NCI-H2107 treated with DMSO at 0.1 percent for 48 hours (cell line): Measurements from ENCODE around the gene SLC44A4.
"Not testable (repeated sequence)": the region's sequence is repeated elsewhere in the genome, so short reads cannot be mapped to it uniquely, and the experiment has no call there.

ENCODE experiments used
- DNase-seq: peaks from one replicate; lab custom pipeline; 2025; ENCODE audit not compliant: unreplicated experiment; lab: John Stamatoyannopoulos, UW

SLC44A4 gene

DNA sequence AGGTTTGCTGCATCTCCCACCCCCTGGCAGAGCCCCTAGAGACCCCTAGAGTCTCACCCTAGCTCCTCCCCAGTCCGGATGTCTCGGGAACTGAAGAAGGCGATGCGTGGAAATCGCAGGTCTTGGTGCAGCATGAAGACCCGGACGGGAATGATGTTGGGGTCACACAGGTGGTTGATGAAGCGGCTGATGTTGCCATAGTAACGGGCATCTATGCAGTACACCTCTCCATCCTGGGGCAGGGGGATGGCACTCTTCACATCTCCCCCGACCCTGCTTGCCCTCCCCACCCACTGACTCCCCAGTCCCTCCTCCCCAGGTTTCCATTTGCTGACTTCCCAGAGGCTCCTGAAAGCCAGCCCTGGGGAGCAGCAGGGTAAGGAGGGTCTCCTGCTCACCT, 1.8 kb upstream of the SLC44A4 start:
- no peak for DNase-seq

GRCh38 chr6:31879901-31880300, 1.1 kb upstream of the SLC44A4 start:
- no peak for DNase-seq

DNA sequence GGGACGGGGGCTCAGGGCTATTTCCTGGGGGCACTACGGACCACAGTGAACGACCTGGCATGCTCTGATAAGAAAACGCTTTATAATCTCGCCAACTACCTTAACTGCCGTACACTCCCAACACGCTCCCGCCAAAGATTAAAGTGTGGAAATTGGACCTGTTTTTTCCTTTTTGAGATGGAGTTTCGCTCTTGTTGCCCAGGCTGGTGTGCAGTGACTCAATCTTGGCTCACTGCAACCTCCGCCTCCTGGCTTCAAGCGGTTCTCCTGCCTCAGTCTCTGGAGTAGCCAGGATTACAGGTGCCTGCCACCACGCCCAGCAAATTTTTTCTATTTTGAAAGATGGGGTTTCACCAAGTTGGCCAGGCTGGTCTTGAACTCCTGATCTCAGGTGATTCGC, 346 bp upstream of the SLC44A4 start:
- no peak for DNase-seq

- no peak for DNase-seq
Measured at GRCh38 chr6:31878222-31878621, 575 bp downstream of the SLC44A4 start.

DNA sequence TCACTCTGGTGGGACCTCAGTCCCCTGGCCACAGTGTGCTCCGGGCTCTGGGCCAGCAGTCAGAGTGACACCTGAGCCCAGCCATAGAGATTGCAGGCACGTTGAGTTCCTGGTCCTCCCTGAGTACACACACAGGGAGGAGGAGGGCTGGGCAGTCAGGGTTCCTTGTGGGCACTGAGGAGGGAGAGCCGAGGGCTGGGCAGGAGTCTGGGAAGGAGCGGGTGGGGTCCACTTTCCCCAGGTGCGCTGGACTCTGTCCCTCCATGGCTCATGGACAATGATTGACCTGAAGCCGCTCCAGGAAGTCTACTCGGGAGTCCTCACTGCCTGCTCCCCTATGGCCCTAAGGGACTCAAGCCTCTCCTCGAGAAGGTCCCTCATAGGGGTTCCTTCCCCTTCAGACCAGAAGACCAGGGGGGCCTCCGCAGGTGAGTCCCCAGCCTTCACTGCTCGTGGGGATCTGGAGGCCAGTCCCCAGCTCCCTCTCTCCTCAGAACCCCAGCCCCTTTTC, 1.1 kb downstream of the SLC44A4 start:
- DNase-seq, result no peak

GRCh38 chr6:31877125-31877650, 1.6 kb downstream of the SLC44A4 start:
- DNase-seq, result no peak

DNA sequence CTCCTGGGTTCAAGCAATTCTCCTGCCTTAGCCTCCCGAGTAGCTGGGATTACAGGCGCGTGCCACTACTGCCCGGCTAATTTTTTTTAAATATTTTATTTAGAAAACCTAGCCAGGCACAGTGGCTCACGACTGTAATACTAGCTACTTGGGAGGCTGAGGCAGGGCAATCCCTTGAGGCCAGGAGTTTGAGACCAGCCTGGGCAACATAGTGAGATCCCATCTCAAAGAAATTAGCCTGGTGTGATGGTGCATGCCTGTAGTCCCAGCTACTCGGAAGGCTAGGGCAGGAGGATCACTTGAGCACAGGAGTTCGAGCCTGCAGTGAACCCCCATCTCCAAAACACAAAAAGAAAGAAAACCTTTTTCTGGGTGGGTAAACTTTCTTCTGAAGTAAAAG, 2.4 kb downstream of the SLC44A4 start:
- no peak for DNase-seq

GRCh38 chr6:31875877-31876276, 2.9 kb downstream of the SLC44A4 start:
- DNase-seq, result no peak

- DNase-seq, result no peak
Measured at GRCh38 chr6:31874836-31875572, 3.8 kb downstream of the SLC44A4 start.

- DNase-seq, result no peak
Measured at GRCh38 chr6:31874084-31874670, 4.6 kb downstream of the SLC44A4 start.

- DNase-seq, result no peak
Measured at GRCh38 chr6:31871046-31871659, 7.6 kb downstream of the SLC44A4 start.

- no peak for DNase-seq
Measured at GRCh38 chr6:31870385-31870921, 8.3 kb downstream of the SLC44A4 start.

DNA sequence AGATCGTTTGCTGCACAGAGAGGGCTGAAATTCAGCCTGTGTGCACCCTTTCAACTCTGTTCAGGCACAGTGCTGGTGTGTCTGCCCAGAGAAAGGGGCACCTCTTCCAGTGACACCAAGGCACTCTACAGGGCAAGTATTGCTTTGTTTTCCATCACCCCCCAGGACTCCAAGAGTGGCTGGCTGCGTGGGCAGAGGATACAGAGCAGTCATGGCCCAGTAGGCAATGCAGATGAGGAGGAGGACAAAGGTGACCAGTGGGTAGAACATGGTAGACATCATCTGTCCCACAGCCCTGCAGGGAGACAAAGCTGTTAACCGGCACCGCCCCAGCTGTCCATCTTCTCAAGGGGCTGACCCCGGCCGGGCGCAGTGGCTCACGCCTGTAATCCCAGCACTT, 9.5 kb downstream of the SLC44A4 start:
- no peak for DNase-seq

DNA sequence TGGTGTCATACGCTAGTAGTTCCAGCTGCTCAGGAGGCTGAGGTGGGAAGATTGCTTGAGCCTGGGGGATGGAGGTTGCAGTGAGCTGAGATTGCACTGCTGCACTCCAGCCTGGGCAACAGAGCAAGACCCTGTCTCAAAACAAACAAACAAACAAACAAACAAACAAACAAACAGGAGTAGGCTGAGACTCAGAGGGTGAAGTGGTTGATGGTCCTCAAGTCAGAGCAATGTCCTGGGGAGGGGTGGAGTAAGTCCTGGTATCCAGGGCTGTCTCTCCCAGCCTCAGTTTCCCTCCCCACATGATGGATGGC, 10.2 kb downstream of the SLC44A4 start:
- not testable (repeated sequence) for DNase-seq

DNA sequence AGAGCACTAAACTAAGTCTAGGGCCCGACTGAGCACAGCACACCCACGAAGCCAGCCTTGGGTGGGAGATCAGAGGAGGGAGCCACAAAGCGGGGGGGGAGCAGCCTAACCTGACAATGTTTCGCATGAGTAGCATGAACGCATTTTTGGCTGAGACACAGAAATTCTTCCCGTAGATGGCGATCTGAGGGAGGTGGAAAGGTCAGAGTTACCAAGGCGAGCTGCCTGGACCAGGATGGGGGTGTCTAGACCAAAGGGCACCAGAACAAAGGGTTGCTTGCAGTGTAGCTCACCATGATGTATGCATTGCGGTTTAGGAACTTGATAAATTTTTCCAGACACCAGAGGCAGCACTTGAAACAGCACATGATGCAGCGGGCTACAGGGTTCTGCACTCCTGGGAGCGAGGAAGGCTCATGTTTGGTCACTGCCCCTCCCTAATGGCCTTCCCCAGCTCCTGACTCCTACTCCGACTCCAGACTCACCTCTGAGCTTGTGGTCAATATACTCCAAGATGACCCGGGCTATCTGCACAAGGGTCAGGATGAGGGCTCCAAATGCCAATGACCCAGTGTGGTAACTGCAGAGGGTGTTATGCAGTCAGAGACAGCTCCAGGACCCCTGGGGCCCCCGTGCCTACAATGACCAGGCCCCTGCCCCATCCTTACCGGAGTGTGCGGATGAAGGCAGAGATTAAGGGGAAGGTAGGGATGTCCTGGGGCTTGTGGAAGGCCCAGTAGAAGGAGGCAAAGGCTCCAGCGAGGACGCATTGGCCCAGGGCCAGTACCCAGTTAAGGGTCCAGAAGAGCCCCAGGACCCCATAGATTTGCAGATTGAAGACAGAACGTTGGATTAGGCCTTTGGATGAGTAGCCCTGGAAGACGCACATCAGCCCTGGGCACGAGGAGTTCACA, 13.3 kb downstream of the SLC44A4 start:
- no peak for DNase-seq

DNA sequence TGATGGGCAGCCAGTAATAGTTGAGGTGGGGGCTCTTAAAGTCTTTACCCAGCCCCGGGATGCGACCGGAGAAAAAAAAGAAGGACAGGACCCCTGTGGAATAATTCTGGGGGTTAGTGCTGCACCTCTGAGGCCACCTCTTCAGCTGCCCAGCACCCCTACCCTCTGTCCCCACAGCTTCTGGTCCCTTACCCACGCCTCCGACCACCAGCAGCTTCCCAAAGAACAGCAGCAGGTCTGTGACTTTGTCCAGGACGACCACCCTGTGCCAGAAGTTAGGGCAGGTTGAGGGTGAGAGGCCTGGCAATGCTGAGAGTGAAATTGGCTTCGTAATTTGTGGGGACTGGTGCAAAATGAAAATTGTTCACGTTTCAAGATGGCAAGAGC, 14.0 kb downstream of the SLC44A4 start:
- DNase-seq, result no peak

DNA sequence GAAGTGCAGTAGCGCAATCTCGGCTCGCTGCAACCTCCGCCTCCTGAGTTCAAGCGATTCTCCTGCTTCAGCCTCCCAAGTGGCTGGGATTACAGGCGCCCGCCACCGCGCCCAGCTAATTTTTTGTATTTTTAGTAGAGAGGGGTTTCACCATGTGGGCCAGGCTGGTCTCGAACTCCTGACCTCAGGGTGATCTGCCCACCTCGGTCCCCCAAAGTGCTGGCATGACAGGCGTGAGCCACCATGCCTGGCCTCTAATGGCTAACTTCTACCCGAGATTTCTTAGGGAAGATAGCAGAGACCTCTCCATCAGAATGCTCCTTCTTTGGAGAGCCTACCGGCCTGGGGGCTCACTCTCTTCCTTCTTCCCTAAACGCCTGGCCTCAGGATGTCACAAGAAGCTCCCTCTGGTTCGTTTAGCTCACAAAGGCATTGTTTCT, 14.7 kb downstream of the SLC44A4 start:
- not testable (repeated sequence) for DNase-seq

DNA sequence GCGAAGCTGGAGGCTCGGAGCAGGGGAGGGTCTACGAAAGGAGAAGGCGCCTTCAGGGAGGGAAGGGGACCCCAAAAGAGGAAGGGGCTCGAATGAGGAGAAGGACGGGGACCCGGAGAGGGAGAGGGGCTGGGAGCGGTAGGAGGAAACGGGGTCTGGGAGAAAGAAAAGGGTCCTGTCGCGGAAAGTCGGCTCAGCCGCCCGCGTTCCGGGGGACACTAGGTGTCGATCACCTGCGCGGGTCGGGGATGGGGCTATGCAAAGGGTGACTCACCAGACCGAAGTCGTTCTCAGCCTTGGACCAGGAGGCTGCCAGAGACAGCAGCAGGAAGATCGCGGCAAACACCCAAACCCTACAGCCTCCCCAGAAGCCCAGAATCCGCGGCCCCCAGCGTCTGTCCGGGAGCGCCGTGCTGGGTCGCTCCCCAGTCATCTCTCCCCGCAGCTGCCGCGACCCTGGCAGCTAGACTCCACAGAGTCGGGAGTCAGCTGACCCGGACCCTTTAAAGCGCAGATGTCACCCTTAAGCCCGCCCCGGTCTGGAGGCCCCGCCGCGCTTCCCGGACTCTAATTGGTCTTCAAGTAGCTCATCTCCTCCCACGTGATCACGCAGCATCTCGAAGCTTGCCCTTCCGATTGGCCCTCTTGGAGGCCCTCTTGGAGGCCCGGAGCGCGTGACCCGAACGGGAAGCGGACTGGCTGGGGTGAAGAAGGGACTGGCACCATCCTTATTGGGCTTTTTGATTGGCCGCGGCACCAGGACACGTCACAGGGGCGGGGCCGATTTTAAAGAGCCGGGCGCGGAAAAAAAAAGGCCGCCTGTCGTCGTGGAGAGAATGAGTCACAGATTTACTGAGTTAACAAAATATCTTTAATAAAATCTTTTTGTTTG, 16.2 kb downstream of the SLC44A4 start, which contains the start of gene NEU1:
TSS of gene NEU1 (minus strand) at position 478 of the 892 bp plus-strand sequence. CDS start at position 433, 45 bp downstream.
- peak; percentile 89 for DNase-seq

DNA sequence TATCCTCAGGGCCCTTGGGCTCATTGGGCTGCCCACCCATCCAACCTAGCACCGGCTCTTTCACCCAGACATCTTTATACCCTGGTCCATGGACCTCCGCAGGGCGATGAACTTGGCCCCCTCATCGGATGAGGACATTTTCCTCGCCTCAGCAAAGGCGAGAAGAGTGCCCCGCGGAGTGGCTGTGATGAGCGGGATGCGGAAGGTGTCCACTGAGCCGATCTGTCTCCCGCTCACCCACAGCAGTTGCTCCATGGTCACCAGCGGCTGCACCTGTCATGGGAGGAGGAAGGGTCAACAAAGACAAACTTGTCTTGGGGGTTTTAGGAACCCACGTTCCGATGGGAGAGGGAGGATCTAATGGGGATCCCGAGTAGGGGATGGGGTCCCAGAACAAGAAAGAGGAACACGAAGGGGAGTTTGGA, 16.9 kb downstream of the SLC44A4 start:
- no peak for DNase-seq

- DNase-seq, result no peak
Measured at GRCh38 chr6:31861150-31861549, 17.6 kb downstream of the SLC44A4 start.
